Colonic mucosa (tissue), 4 donors: Measurements from ENCODE around the gene TTF1. TPM values are rescaled to one million over a fixed set of nuclear protein-coding genes. Genes with fewer than 3 reads are reported as not detected.

Experiments used
- DNase-seq: peaks from one replicate; pipeline ENCODE4 v3.0.0-alpha.2; 2020
- H3K27ac ChIP-seq: fragments of 200-600 bp; one replicate; pipeline ENCODE4 v1.8.0; 2021
- H3K27me3 ChIP-seq: fragments of 200-600 bp; one replicate; pipeline ENCODE4 v1.8.0; 2021
- H3K36me3 ChIP-seq: fragments of 200-600 bp; one replicate; pipeline ENCODE4 v1.8.0; 2021
- H3K4me1 ChIP-seq: fragments of 200-600 bp; one replicate; pipeline ENCODE4 v1.8.0; 2021; ENCODE audit warnings: mild to moderate bottlenecking
- H3K4me3 ChIP-seq: fragments of 200-600 bp; one replicate; pipeline ENCODE4 v1.8.0; 2021
- H3K9ac ChIP-seq, 2 donors: one replicate each; pipeline ENCODE4 v1.7.0; 2013; ENCODE audit warnings: control low read depth in 2 of 2, low read depth in 2 of 2, low read length in 2 of 2
- H3K9me3 ChIP-seq: fragments of 200-600 bp; one replicate; pipeline ENCODE4 v1.8.0; 2021
- intact Hi-C: fragments of 100-400 bp; cut with DNase I; formaldehyde crosslinking; loops from one replicate; pipeline ENCODE4 v1.14.1; 2022
- total RNA-seq, 2 donors: library from RNA; stranded (reverse); fragmentation: NEBNext Ultra II Directional in 1 of 2; extraction: Animal tissue kit (Norgen Biotek cat#: 25700) in 1 of 2; gene quantifications; one replicate each; pipeline ENCODE4 v1.2.1, GENCODE V29; 2021
- TF ChIP-seq, protein P1 (sequence below): fragments of 200-600 bp; IDR thresholded peaks from one replicate; pipeline ENCODE4 v1.8.0; 2022; ENCODE audit warnings: antibody characterized with exemption, mild to moderate bottlenecking
- donor health status: healthy.
- donor health status: DM: no; HTN: no; CAD: no.
- donor health status: DM: no; HTN: no; CAD: no.

Gene TTF1
- total RNA-seq, 2 donors from 2014 or later: 11.1 to 11.2 TPM

DNA sequence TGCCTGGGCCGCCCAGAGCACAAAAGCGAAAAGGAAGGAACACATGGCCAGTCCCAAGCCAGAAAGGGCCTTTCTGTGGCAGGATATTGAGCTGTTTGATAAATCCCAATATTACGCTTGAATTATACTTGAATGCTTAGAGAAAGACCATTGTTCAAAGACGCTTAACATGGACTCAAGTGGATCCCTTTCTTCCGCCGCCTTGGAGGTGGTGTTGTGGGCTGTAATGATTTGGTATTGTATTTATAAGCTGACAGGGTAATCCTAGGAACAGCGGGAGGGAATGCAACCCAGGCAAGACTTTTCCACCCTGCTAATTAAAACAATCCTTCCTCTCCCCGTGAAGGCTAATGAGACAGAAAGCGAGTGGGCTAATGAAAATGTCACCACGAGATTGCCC, 28.2 kb upstream of the TTF1 start:
- Histone ChIP-seq H3K27me3 (peaks cover 3% of the 10 kb centered on the region), H3K4me1 (no peaks in the 10 kb centered on the region), H3K4me3 (no peak overlapping the region), H3K9me3 (no peaks in the 10 kb centered on the region), H3K9ac (no peak overlapping the region), H3K27ac (no peak overlapping the region), H3K36me3 (no peaks in the 10 kb centered on the region)
- intact Hi-C loops: no loop called here
- DNase-seq: no peak
- TF ChIP-seq, protein P1, sequence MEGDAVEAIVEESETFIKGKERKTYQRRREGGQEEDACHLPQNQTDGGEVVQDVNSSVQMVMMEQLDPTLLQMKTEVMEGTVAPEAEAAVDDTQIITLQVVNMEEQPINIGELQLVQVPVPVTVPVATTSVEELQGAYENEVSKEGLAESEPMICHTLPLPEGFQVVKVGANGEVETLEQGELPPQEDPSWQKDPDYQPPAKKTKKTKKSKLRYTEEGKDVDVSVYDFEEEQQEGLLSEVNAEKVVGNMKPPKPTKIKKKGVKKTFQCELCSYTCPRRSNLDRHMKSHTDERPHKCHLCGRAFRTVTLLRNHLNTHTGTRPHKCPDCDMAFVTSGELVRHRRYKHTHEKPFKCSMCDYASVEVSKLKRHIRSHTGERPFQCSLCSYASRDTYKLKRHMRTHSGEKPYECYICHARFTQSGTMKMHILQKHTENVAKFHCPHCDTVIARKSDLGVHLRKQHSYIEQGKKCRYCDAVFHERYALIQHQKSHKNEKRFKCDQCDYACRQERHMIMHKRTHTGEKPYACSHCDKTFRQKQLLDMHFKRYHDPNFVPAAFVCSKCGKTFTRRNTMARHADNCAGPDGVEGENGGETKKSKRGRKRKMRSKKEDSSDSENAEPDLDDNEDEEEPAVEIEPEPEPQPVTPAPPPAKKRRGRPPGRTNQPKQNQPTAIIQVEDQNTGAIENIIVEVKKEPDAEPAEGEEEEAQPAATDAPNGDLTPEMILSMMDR: no peak

DNA sequence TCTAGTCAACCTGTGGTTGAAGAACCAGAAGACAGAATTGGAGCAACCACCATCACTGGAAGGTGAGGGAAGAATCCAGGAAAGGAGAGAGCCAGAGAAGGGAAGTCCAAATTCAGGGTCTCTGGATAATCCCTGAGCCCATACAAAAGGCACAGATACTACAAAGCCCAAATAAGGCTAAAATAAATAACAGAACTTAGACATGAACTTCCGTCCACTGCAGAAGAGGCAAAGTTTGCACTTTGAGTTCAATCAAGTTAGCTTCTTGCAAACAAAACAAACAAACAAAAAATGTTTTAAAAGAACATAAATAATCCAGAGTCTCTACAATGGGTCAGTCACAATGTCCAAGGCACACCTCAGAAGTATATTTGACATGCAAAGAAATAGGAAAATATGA, 24.4 kb upstream of the TTF1 start:
- DNase-seq: no peak
- intact Hi-C loops: no loop called here

DNA sequence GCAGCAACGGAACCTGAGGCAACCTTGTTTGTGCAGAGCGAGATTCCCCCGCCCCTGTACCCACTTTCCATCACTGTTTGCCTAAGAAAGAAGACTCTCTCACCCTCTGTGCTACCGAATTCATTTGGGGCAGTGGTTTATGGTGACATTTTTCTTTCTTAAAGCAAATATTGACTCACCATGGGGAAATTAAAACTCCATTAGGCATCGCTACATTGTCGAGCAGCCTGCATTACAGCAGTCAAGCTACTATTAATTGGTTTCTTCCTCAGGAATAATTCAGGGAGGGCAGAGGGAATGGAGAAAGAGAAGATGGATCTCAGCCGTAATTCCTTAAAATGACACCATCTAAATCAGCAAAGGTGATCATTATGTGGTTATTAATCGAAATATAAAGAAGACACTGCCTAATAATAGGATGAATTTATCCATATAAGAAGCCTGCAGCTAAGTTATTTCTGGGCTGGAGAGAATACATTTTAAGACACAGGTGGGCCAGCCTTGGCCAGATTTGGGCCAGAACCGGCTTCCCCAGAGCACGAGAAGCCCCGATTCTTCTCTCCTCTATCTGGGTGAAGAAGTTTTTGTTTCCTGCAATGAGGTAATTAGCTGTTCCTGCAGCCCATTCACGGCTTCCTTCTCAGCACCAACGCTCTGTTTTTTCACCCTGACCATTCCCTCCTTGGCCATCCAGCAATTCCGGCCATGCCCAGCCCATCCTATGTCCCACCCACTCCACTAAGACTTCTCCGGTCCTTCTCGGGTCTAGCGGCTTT, 20.2 kb upstream of the TTF1 start:
- H3K36me3 ChIP-seq: no peaks in the 10 kb centered on the region
- H3K27ac ChIP-seq: no peak overlapping the region
- intact Hi-C loops: no loop called here
- no peaks in the 10 kb centered on the region for H3K4me1 ChIP-seq
- H3K9ac ChIP-seq: no peak overlapping the region
- H3K4me3 ChIP-seq: no peak overlapping the region
- H3K27me3 ChIP-seq: peaks cover 3% of the 10 kb centered on the region
- TF ChIP-seq, protein P1: no peak
- H3K9me3 ChIP-seq: no peaks in the 10 kb centered on the region
- no peak for DNase-seq

More for the DNA sequence above, 24.4 kb upstream of the TTF1 start:
- peaks cover 3% of the 10 kb centered on the region for H3K27me3 ChIP-seq
- no peaks in the 10 kb centered on the region for H3K9me3 ChIP-seq
- TF ChIP-seq, protein P1: no peak
- H3K27ac ChIP-seq: no peak overlapping the region
- H3K4me3 ChIP-seq: no peak overlapping the region
- H3K9ac ChIP-seq: no peak overlapping the region
- no peaks in the 10 kb centered on the region for H3K36me3 ChIP-seq
- no peaks in the 10 kb centered on the region for H3K4me1 ChIP-seq

- no peak for DNase-seq
- H3K9me3 ChIP-seq: no peaks in the 10 kb centered on the region
- H3K4me3 ChIP-seq: no peak overlapping the region
- no peaks in the 10 kb centered on the region for H3K27me3 ChIP-seq
- TF ChIP-seq, protein P1: no peak
- H3K4me1 ChIP-seq: no peaks in the 10 kb centered on the region
- no peaks in the 10 kb centered on the region for H3K36me3 ChIP-seq
- no peak overlapping the region for H3K27ac ChIP-seq
- intact Hi-C loops: no loop called here
- no peak overlapping the region for H3K9ac ChIP-seq
Observed at GRCh38 chr9:132425675-132426062, 19.0 kb upstream of the TTF1 start.

DNA sequence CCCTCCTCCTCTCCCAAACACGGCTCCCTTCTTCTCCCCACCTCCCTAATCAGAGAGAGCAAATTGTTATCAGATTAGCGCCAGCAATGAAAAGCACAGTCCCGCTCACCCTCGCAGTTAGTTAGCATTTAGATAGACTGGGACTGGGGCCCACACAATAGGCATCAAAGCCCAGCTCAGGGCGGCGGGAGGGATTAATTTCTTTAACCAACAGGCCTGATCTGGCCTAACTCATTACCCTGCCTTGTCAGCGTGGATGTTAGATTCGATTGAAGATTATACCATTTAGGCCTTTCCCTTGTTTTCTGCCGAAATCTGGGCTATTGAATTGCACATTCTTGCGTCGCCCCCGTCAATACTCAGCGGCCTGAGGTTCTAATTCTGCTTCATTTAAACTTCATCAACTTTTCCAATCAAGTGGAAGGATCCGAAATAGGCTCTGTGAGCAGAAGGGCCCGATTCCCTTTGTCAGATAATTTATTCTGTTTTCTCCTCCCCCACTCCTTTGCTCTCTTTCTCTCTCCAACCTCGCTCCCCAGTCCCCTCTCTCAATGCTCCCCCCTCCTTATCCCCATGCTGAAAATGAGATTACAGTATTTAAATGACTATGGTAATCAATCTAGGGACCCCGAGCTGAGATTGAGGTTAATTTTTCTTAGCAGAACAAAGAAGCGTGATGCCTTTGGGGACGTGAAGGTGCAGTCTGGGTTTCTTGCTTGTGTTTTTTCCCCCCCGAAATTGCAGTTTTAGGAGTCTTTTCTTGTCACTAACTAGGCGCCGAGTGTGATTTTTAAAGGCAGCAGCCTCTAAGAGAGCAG, 18.4 kb upstream of the TTF1 start:
- Histone ChIP-seq H3K27me3 (no peaks in the 10 kb centered on the region), H3K9ac (no peak overlapping the region), H3K4me1 (no peaks in the 10 kb centered on the region), H3K9me3 (no peaks in the 10 kb centered on the region), H3K27ac (no peak overlapping the region), H3K36me3 (no peaks in the 10 kb centered on the region), H3K4me3 (no peak overlapping the region)
- TF ChIP-seq, protein P1: no peak
- no peak for DNase-seq
- intact Hi-C loops: no loop called here
